ENCODE data around the gene CTDSP2. TPM values are rescaled to one million over a fixed set of nuclear protein-coding genes. Genes with fewer than 3 reads are reported as not detected.
"Not testable (repeated sequence)": the region's sequence is repeated elsewhere in the genome, so short reads cannot be mapped to it uniquely, and the experiment has no call there.

Gene CTDSP2
- polyA plus RNA-seq, 3 donors, result 258 to 263 (median 262) TPM

DNA sequence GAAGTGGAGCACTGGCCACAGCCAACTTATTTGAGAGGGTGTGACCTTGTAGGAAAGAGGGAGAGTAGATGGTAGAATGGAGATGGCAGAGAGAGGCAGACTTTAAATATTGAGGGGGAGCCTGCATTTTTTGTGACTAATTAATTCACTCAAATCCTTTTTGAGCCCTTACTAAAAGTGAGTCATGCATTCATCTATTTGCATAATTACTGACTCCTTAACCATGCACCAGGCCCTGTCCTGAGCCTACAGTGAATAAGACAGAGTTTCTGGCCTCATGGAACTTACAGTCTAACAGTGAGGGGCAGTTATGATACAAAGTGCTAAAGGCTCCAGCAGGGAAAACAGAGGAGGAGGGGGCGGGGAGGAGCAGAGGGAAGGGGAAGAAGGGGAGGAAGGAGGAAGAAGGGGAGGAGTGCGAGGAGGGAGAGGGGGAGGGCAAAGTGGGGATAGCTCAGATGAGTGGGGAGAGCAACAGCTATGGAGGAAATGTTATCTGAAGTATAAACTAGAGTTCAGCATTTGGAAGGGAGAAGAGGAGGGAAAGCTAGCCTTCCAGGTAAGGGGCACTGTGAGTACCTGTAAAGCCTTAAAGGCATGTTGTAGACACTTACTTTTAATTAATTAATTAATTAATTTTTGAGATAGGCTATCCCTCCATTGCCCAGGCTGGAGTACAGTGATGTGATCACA, 7.5 kb upstream of the CTDSP2 start:
- no peak for DNase-seq (ENCODE audit: low read depth in 3 of 3, low spot score in 2 of 3)

DNA sequence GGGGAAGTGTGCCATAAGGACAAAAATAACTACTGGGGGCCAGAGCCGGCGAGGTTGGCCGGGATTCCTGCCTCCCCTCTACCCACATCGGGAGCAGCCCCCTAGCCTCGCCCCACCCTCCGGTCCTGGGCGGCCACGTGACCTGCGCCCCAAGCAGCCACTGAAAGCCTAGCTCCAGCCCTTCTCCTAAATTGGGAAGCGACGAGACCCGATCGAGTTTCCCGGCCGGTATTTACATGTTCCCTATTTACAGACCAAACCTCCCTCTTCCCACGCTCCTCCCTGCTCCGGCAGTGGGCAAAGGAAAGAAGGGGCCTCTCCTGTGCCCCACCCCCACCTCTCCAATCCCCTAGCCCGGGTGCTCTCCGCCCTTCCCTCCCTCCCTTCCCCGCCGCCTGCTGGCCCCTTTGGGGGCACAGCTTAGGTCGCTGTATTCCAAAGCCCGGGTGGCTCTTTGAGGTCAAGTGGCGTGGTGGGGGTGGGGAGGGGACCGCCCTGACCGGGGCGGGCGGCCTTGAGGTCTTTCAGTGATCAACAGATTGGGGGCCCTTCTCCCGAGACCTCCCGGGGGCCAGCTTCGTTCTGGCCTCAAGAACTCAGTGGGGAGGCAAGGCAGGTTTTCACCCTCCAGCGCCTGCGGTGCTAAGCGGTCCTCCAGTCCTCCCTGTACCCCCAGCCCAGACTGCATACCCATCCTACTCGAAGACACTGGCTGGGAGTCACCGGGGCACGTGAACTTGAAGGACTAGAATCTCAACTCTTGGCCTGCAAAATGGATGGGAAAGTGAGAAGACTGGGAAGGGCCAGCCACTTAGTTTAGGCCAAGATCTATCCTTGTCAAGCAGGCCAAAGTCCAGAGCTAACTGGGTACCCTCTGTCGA, 6.3 kb upstream of the CTDSP2 start:
- DNase-seq (ENCODE audit: low read depth in 3 of 3, low spot score in 2 of 3), result no peak

DNA sequence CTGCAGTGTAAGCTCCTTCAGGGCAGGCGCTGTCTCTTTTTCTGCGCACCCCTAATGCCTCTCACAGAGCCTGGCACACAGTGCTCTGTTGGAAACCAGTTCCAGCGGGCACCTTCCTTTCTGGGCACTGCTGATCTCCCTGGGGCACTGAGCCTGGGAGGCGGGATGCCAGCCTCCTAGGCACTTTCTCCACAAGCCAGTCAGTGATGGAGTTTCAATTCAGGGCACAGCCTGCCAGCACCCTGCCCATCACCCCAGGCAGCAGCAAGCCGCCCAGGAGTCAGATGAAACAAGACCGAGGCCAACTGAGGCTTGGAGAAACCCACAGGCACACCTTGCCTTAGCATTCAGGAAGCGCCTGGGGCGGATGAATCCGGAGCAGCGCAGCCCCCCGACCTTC, 5.7 kb upstream of the CTDSP2 start:
- DNase-seq (ENCODE audit: low read depth in 3 of 3, low spot score in 2 of 3), result no peak

DNA sequence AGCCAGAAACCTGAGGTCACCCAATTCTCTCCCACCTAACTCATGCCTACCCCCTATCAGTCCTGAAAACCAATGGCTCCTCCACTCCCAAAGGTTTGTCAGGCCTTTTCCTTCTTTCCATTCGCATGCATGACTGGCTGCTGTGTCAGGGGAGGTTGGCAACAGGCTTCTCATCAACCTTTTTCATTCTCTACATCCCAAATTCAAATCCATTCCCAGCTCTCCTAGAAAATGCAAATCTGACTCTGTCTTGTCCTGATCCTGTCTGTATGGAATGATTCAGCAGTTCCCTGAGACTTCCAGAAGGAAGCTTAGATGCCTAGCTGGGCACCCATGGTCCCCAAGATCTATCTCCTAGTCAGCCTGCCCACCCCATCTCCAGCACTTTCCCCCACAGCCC, 5.0 kb upstream of the CTDSP2 start:
- no peak for DNase-seq (ENCODE audit: low read depth in 3 of 3, low spot score in 2 of 3)

DNA sequence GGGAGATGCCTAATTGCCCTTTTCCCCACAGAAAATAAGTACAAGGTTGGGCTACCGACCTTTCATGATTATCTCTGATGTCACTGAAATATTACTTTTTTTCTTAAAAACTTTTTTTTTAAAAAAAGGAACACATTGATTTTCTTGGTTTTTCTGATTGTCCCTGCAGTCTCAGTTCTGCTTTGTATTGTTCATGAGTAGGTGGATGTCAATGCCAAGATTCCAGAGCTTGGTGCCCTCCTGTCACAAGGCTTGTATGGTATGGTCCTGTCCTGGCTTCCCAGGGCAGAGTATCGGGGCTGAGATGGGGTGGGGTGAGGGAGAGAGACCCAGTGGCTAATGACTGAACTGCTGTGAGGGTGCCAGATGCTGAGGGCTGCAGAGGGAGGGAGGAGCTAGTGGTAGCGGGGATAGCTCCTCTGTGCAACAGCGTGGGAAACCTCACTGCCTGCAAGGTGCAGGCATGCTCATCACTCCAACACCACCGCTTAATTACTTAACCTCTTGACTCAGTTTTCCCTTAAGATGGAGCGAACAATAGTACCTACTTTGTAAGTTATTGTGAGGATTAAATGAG, 4.4 kb upstream of the CTDSP2 start:
- DNase-seq (ENCODE audit: low read depth in 3 of 3, low spot score in 2 of 3), result no peak

DNA sequence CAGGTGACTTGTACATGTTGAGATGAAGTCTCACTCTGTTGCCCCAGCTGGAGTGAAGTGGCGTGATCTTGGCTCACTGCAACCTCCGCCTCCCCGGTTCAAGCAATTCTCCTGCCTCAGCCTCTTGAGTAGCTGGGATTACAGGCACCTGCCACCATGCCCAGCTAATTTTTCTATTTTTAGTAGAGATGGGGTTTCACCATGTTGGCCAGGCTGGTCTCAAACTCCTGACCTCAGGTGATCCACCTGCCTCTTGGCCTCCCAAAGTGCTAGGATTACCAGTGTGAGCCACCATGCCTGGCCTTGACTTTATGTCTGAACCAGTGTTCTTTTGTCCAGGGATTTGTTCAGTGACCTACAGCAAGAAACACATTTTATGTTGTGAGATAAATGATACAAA, 2.9 kb upstream of the CTDSP2 start:
- DNase-seq (ENCODE audit: low read depth in 3 of 3, low spot score in 2 of 3), result not testable (repeated sequence)

DNA sequence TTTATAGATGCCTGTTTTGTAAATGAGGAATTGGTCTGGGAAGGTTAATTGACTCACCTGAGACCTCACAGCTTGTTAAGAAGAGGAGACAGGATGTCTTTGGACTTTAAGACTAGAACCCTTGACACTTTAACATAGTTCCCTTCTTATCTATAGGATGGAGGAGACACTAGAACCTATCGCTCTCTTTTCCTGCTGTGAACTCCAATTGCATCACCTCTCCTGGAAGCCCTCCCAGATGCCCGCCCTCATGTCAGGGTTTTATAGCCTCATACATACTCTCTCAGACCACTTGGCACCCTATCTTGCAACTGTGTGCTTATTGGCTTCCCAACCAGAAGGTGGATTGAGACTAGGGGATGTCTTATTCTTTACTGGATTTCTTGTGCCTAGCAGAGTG, 2.5 kb upstream of the CTDSP2 start:
- DNase-seq (ENCODE audit: low read depth in 3 of 3, low spot score in 2 of 3), result no peak

DNA sequence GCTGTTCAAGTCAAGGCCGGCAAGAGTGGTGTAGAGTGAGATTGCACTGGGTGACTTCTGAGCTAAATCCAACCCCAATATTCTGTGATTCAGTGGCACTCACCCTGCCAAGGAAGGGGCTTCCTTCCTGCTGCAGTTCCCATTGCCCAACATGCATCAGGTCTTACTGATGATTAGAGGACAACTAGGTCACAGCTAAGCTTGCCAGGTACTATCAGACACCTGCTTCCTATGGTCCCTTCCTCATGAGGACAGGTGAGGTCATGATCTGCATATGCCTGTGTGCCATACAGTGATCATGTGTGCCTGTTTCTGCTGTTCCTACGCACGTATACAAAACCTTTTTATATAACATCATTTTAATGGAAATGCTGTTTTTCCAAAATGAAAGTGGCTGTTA, 1.7 kb upstream of the CTDSP2 start:
- DNase-seq (ENCODE audit: low read depth in 3 of 3, low spot score in 2 of 3), result no peak

DNA sequence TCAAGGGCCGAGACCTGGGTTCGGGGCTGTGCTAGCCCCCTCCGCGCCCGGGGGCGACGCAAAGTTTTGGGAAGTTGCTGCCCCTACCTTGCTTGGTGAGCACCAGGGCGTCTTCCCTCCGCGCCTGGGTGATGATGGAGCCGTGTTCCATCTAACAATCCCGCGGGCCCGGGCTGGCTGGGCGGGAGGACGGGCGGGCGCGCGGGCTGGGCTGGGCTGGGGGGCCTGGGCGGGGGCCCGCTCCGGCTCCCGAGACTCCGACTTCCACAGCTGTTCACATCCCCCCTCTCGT, 298 bp downstream of the CTDSP2 start:
- DNase-seq (ENCODE audit: low read depth in 3 of 3, low spot score in 2 of 3), result no peak

DNA sequence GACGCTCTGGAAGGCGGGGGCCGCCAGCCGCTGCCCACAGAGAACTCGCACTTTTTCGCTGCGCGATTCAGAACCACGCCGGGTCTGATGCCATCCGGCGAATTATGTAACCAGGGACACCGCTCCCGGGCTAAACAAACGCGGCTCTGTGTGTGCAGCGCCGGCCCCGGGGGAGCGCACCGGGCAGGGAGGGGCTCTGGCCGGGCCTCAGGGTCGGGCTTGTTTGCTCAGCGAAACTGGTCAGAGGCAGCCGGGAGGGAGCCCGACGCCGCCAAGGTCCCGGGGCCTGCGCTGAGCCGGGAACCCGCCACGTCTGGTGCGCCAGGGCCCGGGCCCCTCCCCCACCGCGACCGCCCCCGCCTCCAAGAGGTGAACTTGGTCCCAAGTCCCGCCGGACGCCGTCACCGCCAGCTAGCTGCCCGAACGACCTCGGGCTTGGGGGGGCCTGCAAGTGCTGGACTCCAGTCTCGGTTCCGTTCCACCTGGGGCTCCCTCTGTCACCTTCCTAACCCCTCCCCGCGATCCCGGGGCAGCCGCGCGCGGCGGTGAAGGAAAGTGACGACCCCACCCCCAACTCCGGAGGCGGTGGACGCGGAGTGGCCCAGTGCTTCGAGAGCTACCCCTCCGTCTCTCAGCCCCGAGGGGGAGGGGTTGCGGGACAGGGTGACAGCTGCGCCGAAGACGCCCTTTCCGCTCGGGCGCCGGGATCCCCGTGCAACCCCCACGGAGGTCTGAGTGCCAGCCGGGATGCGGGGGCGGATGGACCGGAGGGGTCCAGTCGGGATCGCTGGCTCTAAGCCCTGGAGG, 848 bp downstream of the CTDSP2 start:
- no peak for DNase-seq (ENCODE audit: low read depth in 3 of 3, low spot score in 2 of 3)

DNA sequence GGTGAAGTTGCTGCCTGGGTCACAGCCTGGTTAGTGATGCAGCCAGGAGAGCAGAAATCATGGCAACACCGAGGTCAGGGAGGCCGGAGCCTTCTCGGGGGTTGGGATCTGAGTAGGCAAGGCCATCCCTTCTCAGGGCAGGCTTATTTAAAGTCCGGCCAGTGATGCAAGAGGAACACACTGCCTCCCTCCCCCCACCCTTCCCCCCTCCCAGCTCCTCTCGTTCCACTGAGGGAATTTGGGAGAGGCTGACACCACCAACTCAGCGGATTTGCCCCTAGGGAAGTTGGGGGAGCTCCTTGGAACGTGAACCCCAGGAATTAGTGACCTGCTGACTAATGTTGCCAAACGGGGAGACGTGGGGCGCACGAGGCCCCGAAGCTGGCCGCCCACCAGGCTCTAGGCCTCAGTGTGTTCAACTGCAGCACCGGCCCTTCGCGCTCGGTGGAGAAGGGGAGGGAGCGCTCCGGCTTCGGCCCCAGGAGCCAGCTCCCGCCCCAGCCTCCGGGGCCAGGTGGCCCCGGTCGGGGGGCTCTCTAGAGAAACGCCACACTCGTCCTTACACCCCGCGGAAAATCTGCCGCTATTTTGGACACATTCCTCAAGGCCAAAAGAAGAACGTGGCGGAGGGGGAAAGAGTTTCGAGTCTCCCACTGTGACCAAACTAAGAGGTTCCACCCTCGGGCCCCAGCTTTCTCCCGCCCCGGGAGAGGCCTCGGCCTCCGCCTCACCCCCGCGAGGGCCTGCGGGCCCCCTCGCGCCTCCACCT, 1.6 kb downstream of the CTDSP2 start:
- DNase-seq (ENCODE audit: low read depth in 3 of 3, low spot score in 2 of 3), result no peak

DNA sequence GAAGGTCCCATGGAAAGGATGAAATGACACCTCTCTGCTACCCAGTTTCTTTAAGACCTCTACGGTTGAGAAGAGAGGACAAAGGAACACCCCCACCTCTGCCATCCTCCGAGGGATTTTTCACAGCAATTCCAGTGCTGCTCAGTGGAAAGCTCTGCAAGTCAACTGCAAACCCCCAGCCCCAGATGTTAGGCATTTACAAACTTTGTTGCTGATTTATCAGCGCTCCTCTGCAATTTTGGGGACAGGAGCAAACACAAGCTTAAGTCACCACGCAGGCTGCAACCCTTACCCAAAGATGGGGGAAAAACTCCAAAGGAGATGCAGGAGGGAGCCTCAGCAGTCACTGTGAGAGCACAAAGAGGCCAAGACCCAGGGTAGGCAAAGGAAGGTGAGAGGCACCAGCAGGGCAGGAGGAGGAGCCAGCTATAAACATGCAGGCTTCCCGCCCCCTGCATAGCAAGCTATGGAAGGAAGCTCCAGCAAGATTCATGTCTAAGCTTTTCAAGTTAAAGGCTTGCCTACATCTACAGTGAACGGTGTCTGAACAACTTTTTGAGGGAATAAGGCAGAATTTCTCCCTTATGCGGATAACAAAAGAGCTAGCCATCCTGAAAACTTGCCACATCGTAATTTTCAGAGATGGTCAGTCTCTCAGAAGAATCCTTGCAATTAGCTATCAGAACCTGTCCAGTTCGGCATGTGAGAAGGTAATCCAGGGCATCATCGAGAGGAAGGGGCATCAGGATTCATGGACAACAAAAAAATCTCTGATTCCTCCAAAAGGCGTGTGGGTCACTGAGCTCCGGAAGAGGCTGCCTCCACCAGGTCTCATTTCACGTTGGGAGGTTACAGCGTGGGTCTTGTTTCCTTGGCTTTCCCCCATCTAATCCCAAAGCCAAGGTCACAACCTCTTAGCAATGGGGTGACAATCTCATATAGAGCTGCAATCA, 3.9 kb downstream of the CTDSP2 start:
- no peak for DNase-seq (ENCODE audit: low read depth in 3 of 3, low spot score in 2 of 3)

DNA sequence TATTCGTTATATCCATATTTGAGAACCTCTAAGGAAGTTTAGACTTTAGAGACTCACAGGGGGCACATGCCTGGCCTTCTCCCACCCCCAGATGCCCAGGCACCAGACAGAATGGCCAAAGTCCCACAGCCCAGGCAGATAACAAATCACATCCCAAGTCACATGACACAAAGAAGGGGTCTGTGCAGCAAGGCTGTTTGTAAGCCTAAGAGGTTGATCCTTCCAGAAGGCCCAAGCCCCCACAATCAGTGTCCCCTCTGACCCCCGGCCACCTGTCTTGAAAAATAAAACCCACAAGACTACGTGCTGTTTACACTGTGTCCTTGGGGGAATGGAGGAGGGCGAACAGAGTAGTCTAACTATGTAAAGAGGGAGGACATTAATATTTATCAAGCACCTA, 5.1 kb downstream of the CTDSP2 start:
- no peak for DNase-seq (ENCODE audit: low read depth in 3 of 3, low spot score in 2 of 3)

DNA sequence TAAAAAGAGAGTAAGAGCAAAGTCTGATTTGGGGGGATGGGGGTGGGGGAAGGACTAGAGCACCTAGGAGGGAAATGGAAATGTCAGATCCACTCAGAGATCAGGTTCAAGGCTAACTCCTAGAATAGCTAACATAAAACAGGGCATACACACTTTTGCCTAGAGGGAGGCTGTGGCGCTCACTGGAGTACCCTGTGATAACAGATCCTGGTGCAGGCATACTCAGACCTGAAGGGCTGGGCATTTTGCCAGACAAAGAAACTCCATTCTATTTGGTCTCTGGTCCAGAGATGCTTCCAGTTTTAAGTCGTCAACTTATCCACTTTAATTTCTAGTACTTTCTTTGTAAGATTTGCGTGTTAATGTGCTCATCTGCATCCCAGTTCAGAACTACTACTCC, 5.8 kb downstream of the CTDSP2 start:
- no peak for DNase-seq (ENCODE audit: low read depth in 3 of 3, low spot score in 2 of 3)

DNA sequence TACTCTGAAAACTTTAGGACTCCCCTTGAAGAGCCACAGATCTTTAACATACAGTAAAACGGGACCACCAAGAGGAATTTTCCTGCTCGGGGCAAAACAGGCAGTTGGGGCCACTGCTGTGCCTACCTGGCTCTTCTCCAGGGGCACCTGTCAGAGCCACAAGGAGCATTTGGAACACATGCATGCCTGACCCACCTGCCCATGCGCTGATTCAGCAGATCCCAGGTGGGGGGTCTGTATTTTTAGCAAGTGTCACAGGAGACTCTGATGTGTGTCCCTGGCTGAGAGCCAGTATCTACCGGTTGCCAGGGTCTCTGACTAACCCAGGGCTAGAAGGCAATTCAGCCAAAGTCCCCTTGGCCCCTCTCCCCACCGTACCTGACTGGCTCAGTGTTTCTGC, 6.5 kb downstream of the CTDSP2 start:
- DNase-seq (ENCODE audit: low read depth in 3 of 3, low spot score in 2 of 3), result no peak

DNA sequence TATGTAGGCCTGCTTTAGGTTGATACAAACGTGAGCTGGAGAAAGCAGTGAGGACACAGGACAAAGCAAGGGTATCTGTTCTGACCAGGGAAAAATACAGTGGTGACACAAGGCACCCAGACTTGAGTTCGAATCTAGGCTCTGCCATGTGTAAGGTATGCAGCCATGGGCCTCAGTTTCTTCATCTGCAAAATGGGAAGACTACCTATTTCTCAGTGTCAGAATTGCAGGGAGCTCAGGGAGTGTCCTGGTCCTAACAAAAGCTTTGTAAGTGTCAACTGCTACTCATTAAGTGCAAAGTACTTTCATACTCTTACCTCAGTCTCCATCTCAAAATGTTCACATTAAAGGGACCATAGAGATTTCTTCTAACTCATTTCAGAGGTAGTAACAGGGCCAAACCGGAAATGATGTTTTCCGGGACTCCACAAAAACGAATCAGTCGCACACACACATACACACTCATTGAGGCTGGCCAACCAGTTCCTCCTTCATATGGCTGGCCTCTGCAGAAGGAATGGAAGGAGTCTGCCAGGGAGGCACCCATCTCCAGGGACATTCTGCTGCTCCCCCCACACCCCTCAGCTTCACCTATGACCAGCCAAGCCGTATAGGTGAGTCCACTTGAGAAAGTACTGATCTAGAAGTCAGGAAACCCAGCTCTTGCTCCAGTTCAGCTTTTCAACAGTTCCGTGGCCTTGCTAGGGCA, 7.8 kb downstream of the CTDSP2 start:
- no peak for DNase-seq (ENCODE audit: low read depth in 3 of 3, low spot score in 2 of 3)

DNA sequence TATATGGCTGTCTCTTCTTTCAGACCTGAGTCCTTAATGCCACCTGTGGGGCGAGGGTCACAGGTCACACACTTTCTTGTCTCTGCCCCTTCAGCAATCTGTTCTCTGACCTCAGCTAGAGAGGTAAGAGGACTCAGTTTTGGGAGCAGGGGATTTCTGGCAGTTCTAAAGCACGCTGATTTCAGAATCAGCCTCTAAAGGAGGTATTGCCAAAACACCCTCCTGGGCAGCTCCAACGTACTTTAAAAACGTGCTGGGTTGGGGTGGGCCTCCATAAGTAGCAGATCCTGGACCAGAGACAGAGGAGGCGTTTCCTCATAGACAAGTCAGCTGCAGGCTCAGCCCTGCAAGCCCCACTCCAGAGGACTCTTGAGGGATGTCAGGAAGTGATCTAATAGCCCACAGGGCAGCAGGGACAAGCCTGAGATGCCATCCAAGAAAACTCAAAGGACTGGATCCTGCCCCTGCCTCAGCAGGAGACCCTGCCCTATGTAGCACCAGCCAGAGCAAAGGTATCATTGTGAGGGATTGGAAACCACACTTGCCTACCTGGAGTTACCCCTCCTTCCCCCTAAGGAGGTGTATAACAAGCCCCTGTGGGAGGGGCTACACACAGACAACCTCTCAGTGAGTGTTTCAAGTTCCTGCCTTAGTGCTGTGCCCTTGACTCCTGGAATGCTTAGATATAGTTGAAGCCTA, 8.5 kb downstream of the CTDSP2 start:
- no peak for DNase-seq (ENCODE audit: low read depth in 3 of 3, low spot score in 2 of 3)

Data from right renal cortex interstitium (tissue), 3 donors.